ENCODE measurements around the gene HES2.
"Not testable (repeated sequence)": the region's sequence is repeated elsewhere in the genome, so short reads cannot be mapped to it uniquely, and the experiment has no call there.

The HES2 gene

GRCh38 chr1:6384135-6384534 lies 35.6 kb downstream of the HES2 start:
- DNase-seq, result no peak

GRCh38 chr1:6380037-6380436 lies 39.7 kb downstream of the HES2 start:
- DNase-seq, result no peak

GRCh38 chr1:6378096-6378746 lies 41.5 kb downstream of the HES2 start:
- peak; percentile 22 for DNase-seq

GRCh38 chr1:6373961-6374720 lies 45.6 kb downstream of the HES2 start:
- DNase-seq, result no peak

GRCh38 chr1:6372236-6372635 lies 47.5 kb downstream of the HES2 start:
- DNase-seq, result not testable (repeated sequence)

DNA sequence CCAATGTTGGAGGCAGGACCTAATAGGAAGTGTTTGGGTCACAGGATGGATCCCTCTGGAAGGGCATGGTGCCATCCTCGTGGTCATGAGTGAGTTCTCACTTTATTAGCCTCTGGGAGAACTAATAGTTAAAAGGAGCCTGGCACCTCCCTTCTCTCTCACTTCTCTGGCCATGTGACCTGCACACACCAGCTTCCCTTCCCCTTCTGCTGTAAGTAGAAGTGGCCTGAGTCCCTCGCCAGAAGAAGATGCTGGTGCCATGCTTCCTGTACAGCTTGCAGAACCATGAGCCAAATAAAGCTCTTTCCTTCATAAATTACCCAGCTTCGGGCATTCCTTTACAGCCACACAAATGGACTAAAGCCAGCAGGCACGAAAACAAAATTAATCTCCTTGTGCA lies 49.7 kb downstream of the HES2 start:
- DNase-seq, result no peak

DNA sequence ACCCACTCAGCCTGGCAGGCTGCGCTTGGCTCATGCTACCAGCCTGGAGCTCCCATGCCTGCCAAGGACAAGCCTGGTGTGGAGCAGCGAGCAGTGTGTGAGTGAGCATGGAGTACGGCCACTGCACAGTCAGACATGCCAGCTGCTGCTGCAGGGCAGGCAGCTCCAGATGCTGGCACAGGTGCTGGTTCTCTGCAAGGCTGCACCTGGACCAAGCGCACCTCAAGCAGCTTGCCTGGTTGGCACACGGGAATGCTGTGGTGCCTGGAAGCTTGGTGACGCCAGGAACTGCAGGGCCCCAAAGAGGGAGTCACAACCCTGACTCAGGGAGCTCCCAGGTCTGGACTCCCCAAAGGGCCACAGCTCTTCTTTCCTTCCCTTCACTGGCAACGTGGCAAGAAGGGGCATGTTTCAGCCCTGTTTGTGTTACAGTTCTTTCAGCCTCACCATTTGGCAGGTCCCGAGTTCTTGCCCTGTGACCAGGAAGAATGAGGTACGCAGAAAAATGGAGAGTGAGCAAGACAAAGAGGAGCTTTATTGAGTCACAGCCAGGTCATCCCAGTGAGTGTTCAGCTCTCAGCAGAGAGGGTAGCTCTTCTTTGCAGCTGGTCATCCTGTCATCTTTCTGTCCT lies 52.2 kb downstream of the HES2 start:
- DNase-seq, result no peak

GRCh38 chr1:6365047-6365446 lies 54.7 kb downstream of the HES2 start:
- DNase-seq, result no peak

DNA sequence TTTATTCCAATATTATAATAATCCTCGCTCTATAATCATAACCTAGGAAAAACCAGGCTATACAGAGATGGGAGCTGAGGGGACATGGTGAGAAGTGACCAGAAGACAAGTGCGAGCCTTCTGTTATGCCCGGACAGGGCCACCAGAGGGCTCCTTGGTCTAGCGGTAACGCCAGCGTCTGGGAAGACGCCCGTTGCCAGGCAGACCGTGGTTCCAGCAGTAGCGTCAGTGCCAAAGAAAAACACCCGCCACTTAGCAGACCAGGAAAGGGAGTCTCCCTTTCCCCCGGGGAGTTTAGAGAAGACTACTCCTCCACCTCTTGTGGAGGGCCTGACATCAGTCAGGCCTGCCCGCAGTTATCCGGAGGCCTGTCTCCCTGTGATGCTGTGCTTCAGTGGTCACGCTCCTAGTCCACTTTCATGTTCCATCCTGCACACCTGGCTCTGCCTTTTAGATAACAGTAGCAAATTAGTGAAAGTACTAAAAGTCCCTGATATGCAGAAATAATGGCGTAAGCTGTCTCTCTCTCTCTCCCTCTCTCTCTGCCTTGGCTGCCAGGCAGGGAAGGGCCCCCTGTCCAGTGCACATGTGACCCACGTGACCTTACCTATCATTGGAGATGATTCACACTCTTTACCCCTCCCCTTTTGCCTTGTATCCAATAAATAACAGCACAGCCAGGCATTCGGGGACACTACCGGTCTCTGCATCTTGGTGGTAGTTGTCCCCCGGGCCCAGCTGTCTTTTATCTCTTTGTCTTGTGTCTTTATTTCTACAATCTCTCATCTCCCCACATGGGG lies 56.4 kb downstream of the HES2 start:
- not testable (repeated sequence) for DNase-seq
